GM10248 (cell line): ENCODE data around the gene MFAP4.

ENCODE experiments used
- CTCF ChIA-PET: fragments of 300-600 bp; sonication (Branson Sonifier 250); formaldehyde crosslinking; extraction: SDS; loops from one replicate; lab custom pipeline; 2021; ENCODE audit warnings: antibody characterized with exemption; lab: Yijun Ruan, JAX
- POLR2A ChIA-PET: fragments of 350-650 bp; sonication (Branson Sonifier 250); formaldehyde crosslinking; extraction: SDS; loops from one replicate; lab custom pipeline; 2020; ENCODE audit warnings: antibody characterized with exemption; lab: Yijun Ruan, JAX
- DNase-seq: peaks from one replicate; pipeline ENCODE4 v3.0.0; 2012; ENCODE audit errors: extremely low spot score
- TF ChIP-seq, protein P1 (sequence below): IDR thresholded peaks from 2 replicates; pipeline ENCODE4 v1.5.1; 2012; ENCODE audit warnings: mild to moderate bottlenecking, low read depth; ENCODE audit errors: extremely low read depth, missing control alignments, control extremely low read depth

Gene MFAP4, protein sequence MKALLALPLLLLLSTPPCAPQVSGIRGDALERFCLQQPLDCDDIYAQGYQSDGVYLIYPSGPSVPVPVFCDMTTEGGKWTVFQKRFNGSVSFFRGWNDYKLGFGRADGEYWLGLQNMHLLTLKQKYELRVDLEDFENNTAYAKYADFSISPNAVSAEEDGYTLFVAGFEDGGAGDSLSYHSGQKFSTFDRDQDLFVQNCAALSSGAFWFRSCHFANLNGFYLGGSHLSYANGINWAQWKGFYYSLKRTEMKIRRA

DNA sequence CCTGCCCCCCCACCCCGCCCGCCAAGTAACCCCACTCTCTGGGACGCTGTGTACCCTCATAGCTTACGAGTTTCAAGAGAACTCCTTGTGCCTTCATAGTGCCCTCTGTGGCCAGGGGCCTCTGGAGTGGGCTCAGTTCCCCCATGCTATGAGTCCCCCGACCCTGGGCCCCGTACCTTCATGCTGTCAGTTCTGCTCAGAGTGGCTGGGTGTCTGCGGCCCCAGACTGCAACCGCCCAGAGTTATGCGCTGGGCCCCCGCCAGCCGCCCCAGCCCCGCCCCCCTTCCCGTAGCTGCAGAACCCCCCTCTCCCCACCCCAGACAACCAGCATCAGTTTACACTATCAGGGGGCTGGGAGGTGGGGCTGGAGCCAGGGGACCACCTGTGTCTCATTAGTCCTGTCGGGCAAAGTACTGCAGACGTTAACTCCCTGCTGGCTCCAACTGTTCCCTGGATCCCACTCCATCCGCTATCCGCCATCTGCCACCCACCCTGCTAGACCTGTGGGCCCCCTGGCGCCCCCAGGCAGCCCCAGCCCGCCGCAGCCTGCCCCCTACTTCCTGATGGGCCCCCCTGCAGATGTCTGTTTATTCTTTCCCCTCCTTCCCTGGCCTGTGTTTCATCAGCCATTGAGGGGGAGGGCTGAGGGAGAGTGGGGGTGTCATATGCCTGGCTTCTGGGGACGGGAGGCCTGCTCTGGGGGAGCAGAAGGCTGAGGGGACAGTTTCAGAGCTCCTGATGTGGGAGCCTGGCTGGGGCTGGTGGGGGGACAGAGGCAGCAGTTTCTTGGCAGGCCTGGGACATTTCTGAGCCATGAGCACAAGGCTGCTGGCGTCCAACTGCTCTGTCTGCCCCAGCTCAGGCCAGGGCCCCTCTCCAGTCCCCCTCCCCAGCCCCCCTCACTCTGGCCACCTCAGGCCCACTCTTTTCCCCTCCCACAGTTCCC lies at the start of gene MFAP4:
MFAP4 (minus strand) TSS at position 217 of the 947 bp plus-strand sequence; CDS start at position 182, 35 bp downstream.
- TF ChIP-seq, protein P1, sequence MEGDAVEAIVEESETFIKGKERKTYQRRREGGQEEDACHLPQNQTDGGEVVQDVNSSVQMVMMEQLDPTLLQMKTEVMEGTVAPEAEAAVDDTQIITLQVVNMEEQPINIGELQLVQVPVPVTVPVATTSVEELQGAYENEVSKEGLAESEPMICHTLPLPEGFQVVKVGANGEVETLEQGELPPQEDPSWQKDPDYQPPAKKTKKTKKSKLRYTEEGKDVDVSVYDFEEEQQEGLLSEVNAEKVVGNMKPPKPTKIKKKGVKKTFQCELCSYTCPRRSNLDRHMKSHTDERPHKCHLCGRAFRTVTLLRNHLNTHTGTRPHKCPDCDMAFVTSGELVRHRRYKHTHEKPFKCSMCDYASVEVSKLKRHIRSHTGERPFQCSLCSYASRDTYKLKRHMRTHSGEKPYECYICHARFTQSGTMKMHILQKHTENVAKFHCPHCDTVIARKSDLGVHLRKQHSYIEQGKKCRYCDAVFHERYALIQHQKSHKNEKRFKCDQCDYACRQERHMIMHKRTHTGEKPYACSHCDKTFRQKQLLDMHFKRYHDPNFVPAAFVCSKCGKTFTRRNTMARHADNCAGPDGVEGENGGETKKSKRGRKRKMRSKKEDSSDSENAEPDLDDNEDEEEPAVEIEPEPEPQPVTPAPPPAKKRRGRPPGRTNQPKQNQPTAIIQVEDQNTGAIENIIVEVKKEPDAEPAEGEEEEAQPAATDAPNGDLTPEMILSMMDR: no peak
- no peak for DNase-seq
- POLR2A ChIA-PET: interaction anchor here (0.5 to 0.6 kb wide), 2 partner anchors 12 to 115 kb away, joined by 3 to 4 read pairs; no protein-coding TSS in a partner anchor
- CTCF ChIA-PET: interaction anchor here (1.3 kb wide), 1 partner anchor 24 kb away, joined by 4 read pairs; the partner anchor contains the start of gene B9D1

DNA sequence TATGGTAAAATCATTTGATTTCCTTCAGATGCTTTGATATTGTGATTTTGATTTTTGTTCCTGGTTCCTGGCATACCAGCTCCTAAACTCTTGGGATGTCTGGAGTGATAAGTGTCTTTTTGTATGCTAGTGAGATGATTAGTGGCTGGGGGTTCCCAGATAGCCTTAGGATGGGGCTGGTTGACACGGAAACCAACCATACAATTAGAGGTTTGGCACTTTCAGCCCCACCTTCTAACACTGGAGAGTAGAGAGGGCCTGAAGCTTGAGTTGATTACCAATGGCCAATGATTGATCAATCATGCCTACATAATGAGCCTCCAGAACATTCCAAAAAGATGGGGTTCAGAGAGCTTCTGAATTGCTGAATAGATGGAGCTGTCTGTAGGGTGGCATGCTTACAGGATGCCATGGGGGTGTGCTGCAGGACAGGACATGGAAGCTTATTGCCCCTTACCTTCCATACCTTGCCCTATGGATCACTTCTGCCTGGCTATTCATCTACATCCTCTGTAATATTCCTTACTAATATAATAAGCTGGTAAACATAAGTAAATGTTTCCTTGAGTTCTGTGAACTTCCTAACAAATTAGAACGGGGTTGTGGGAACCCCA lies 46.8 kb upstream of the MFAP4 start:
- CTCF ChIA-PET: interaction anchor here (0.7 to 2.8 kb wide), 10 partner anchors 9 to 71 kb away, joined by 3 to 19 read pairs (median 3); partner anchors contain the start of genes B9D1 and MAPK7
- DNase-seq: no peak
- POLR2A ChIA-PET: interaction anchor here (0.6 kb wide), 1 partner anchor 576 kb away, joined by 3 read pairs; no protein-coding TSS in a partner anchor
- TF ChIP-seq, protein P1: no peak

DNA sequence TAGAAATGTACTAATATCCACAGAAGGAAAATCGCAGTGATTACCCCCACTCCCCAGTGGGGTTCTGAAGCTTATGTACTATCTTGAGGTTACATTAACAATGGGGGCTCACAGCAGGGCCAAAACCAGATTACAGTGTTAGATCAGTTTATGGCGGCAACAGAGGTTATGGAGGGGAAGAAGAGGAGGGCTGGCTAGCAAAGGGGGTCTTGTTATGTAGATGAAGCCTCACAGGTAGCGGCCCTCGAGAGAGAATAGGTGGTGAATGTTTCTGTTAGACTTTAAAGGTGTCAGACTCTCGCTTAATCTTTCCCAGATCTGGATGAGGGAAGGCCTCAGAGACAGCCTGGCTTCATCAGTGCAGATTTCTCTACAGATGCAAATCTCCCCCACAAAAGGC lies 46.3 kb upstream of the MFAP4 start:
- no peak for DNase-seq
- CTCF ChIA-PET: interaction anchor here (0.7 to 2.8 kb wide), 7 partner anchors 9 to 71 kb away, joined by 3 to 19 read pairs (median 3); partner anchors contain the start of genes B9D1 and MAPK7
- TF ChIP-seq, protein P1: no peak
- POLR2A ChIA-PET: interaction anchor here (0.6 kb wide), 1 partner anchor 577 kb away, joined by 3 read pairs; no protein-coding TSS in a partner anchor

DNA sequence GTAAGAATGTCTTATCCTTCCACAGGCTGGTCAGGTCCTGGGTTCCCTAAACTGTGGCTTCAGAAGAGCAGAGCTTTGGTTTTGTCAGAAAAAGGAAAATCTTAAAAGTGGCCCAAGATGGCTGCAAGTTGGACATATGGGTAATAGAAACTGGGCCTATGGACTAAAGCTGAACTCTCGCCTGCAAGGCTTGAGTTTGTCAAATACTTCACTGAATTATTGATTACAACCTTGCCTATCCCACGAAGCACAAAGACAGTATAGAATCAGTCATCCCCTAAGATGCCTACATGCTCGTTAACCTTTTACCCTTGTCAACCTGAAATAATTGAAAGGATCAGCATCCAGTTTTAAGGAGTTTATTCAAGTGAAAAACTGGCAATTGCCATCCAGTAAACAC lies 44.7 kb upstream of the MFAP4 start:
- CTCF ChIA-PET: interaction anchor here (2.8 kb wide), 1 partner anchor 16 kb away, joined by 19 read pairs; no protein-coding TSS in a partner anchor

DNA sequence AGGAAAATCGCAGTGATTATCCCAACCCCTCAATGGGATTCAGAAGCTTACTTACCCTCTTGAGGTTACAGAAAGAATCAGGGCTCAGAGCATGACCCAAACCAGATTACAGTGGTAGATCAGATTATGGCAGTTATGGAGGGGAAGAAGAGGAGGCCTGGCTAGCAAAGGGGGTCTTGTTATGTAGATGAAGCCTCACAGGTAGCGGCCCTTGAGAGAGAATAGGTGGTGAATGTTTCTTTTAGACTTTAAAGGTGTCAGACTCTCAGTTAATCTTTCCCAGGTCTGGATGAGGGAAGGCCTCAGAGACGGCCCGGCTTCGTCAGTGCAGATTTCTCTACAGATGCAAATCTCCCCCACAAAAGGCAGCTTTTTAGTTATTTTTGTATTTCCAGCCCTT lies 39.6 kb upstream of the MFAP4 start:
- ChIA-PET CTCF (interaction anchor here (1.8 kb wide), 1 partner anchor 21 kb away, joined by 5 read pairs; no protein-coding TSS in a partner anchor), POLR2A (no interaction called here)
- DNase-seq: no peak
- TF ChIP-seq, protein P1: no peak

More for the DNA sequence above, 44.7 kb upstream of the MFAP4 start:
- DNase-seq: no peak
- POLR2A ChIA-PET: no interaction called here
- TF ChIP-seq, protein P1: no peak
